Measurements from ENCODE around the gene AGPAT4. TPM values are rescaled to one million over a fixed set of nuclear protein-coding genes. Genes with fewer than 3 reads are reported as not detected.
"Not testable (repeated sequence)": the region's sequence is repeated elsewhere in the genome, so short reads cannot be mapped to it uniquely, and the experiment has no call there.

Gene AGPAT4
- total RNA-seq = 10 to 100 TPM in 1 of 4 donors, 1 to 10 TPM in 2, under 1 TPM in 1; 0.53 to 11.6 (median 3.3) TPM

GRCh38 chr6:161273752-161274487 is at the start of gene AGPAT4:
TSS of gene AGPAT4 (minus strand) at chr6:161274061. CDS start at chr6:161232213, 41,848 bp downstream.
- no peaks in the 10 kb centered on the region for H3K9me3 ChIP-seq
- no peaks in the 10 kb centered on the region for H3K36me3 ChIP-seq
- TF ChIP-seq POLR2A (IDR thresholded peaks at IDR 0.05) (no peak), CTCF (IDR thresholded peaks at IDR 0.05) (no peak)
- H3K4me1 ChIP-seq = peaks cover 0 to 11% (median 2%) of the 10 kb centered on the region in 4 donors
- peak within 1 kb of the TSS; percentile 28 to 59 (median 52) for H3K27ac ChIP-seq
- H3K4me3 ChIP-seq = peak within 1 kb of the TSS; percentile 26 to 61 (median 48)
- no peaks in the 10 kb centered on the region for H3K27me3 ChIP-seq
- peak; percentile 44 to 76 (median 54) for DNase-seq

- DNase-seq = no peak
- no peak overlapping the region for H3K27ac ChIP-seq
- H3K4me3 ChIP-seq = no peak overlapping the region
- no peaks in the 10 kb centered on the region for H3K27me3 ChIP-seq
- TF ChIP-seq POLR2A (IDR thresholded peaks at IDR 0.05) (no peak), CTCF (IDR thresholded peaks at IDR 0.05) (no peak)
- no peaks in the 10 kb centered on the region for H3K9me3 ChIP-seq
- H3K36me3 ChIP-seq = no peaks in the 10 kb centered on the region
- no peaks in the 10 kb centered on the region for H3K4me1 ChIP-seq
These were observed 45.4 kb upstream of the AGPAT4 start for GRCh38 chr6:161319231-161319630.

- Histone ChIP-seq H3K27me3 (no peaks in the 10 kb centered on the region), H3K9me3 (no peaks in the 10 kb centered on the region), H3K36me3 (no peaks in the 10 kb centered on the region), H3K27ac (no peak overlapping the region), H3K4me1 (no peaks in the 10 kb centered on the region), H3K4me3 (no peak overlapping the region)
- no peak for TF ChIP-seq POLR2A (IDR thresholded peaks at IDR 0.05)
- TF ChIP-seq CTCF (IDR thresholded peaks at IDR 0.05) = no peak
- no peak for DNase-seq
These were observed 44.6 kb upstream of the AGPAT4 start for GRCh38 chr6:161318456-161318855.

GRCh38 chr6:161316531-161316930 is 42.7 kb upstream of the AGPAT4 start:
- Histone ChIP-seq H3K9me3 (no peaks in the 10 kb centered on the region), H3K27ac (no peak overlapping the region), H3K36me3 (no peaks in the 10 kb centered on the region), H3K4me3 (no peak overlapping the region), H3K27me3 (no peaks in the 10 kb centered on the region), H3K4me1 (no peaks in the 10 kb centered on the region)
- DNase-seq = no peak
- TF ChIP-seq POLR2A (IDR thresholded peaks at IDR 0.05) = no peak

- not testable (repeated sequence) for DNase-seq, H3K4me3 ChIP-seq
These were observed 41.5 kb upstream of the AGPAT4 start for GRCh38 chr6:161315246-161315917.

GRCh38 chr6:161314541-161315245 is 40.8 kb upstream of the AGPAT4 start:
- not testable (repeated sequence) for H3K36me3 ChIP-seq, H3K4me1 ChIP-seq, H3K9me3 ChIP-seq, H3K4me3 ChIP-seq, DNase-seq, H3K27me3 ChIP-seq, H3K27ac ChIP-seq

More at GRCh38 chr6:161315246-161315917, 41.5 kb upstream of the AGPAT4 start:
- H3K9me3 ChIP-seq, H3K36me3 ChIP-seq, H3K27ac ChIP-seq, H3K4me1 ChIP-seq, H3K27me3 ChIP-seq: not testable (repeated sequence)
